HepG2 (cell line): ENCODE measurements around the gene GPR37L1. TPM values are rescaled to one million over a fixed set of nuclear protein-coding genes. Genes with fewer than 3 reads are reported as not detected.
A peak's percentile ranks its signal among the peaks of the same experiment; 100 is the strongest.

Source experiments
- ATAC-seq: fragments of 200-7000 bp; cut with Tn5 transposase; 3 replicates; pipeline ENCODE4 v1.9.1; 2020; ENCODE audit warnings: mild to moderate bottlenecking, moderate library complexity
- BruUV-seq: library from RNA; stranded (reverse); fragments of 400-500 nt; replicated peaks from 2 replicates; lab custom pipeline; 2021; lab: Mats Ljungman, UMichigan
- CTCF ChIA-PET: fragments of 300-600 bp; formaldehyde crosslinking; extraction: SDS; loops from one replicate; lab custom pipeline; 2021; ENCODE audit warnings: low total read pairs, inconsistent platforms, low intra/inter-chr PET ratio; lab: Yijun Ruan, JAX
- POLR2A ChIA-PET: fragments of 350-600 bp; sonication (Branson Sonifier 250); formaldehyde crosslinking; loops from one replicate; lab custom pipeline; 2020; ENCODE audit warnings: antibody characterized with exemption, inconsistent platforms; lab: Yijun Ruan, JAX
- DNase-seq: peaks from one replicate; pipeline ENCODE4 v3.0.0-alpha.2; 2015; ENCODE audit warnings: low spot score
- FAIRE-seq: peaks from 3 replicates; lab custom pipeline; 2011; peaks lifted over from hg19 to GRCh38; lab: Jason Lieb, UNC
- H2AFZ ChIP-seq: one replicate; pipeline ENCODE4 v1.6.1; 2011; ENCODE audit warnings: low read length, inconsistent platforms
- H3K27ac ChIP-seq: fragments of 300-600 bp; 3 replicates; pipeline ENCODE4 v1.8.0; 2011; ENCODE audit warnings: mixed run types, mild to moderate bottlenecking, mixed read lengths, low read length, inconsistent platforms; ENCODE audit not compliant: insufficient read depth; ENCODE audit errors: extremely low read length
- H3K27me3 ChIP-seq, 2 experiments: fragments of 200-600 bp in 1 of 2; 2 replicates in 1 of 2; 3 replicates in 1 of 2; pipeline versions ENCODE4 v1.6.0 to v1.8.0; 2011; ENCODE audit warnings: low read length in 2 of 2, mild to moderate bottlenecking in 2 of 2, moderate library complexity in 2 of 2, inconsistent platforms in 1 of 2; ENCODE audit not compliant: insufficient read depth in 2 of 2, control insufficient read depth in 1 of 2
- H3K36me3 ChIP-seq, 2 experiments: fragments of 200-600 bp in 1 of 2; replicated peaks in 1 of 2; 2 replicates in 1 of 2; 3 replicates in 1 of 2; pipeline versions ENCODE4 v1.5.1 to v1.8.0; 2011; ENCODE audit warnings: low read length in 2 of 2, inconsistent platforms in 1 of 2; ENCODE audit not compliant: insufficient read depth in 2 of 2, control insufficient read depth in 1 of 2
- H3K4me1 ChIP-seq: 2 replicates; pipeline ENCODE4 v1.5.1; 2012; ENCODE audit warnings: low read length, inconsistent platforms; ENCODE audit not compliant: insufficient read depth
- H3K4me2 ChIP-seq: 2 replicates; pipeline ENCODE4 v1.6.0; 2011; ENCODE audit warnings: low read depth, low read length, inconsistent platforms
- H3K4me3 ChIP-seq, 3 experiments: fragments of 200-600 bp in 1 of 3; sonication (generic), shearing (Covaris generic) in 1 of 3; replicated peaks in 1 of 3; 2 replicates each; pipeline ENCODE4 v1.5.1; 2011 to 2016; ENCODE audit warnings: low read length in 3 of 3, inconsistent platforms in 2 of 3, low read depth in 2 of 3, mild to moderate bottlenecking in 2 of 3, control low read depth in 1 of 3, mixed read lengths in 1 of 3; ENCODE audit not compliant: insufficient read depth in 1 of 3
- H3K79me2 ChIP-seq: one replicate; pipeline ENCODE4 v1.6.1; 2011; ENCODE audit warnings: low read length, inconsistent platforms; ENCODE audit not compliant: insufficient read depth
- H3K9ac ChIP-seq: 2 replicates; pipeline ENCODE4 v1.6.0; 2011; ENCODE audit warnings: mild to moderate bottlenecking, low read depth, low read length, inconsistent platforms; ENCODE audit not compliant: insufficient read depth
- H3K9me3 ChIP-seq: 2 replicates; pipeline ENCODE4 v1.5.1; 2012; ENCODE audit warnings: mild to moderate bottlenecking, low read length
- H4K20me1 ChIP-seq: 2 replicates; pipeline ENCODE4 v1.6.0; 2011; ENCODE audit warnings: inconsistent platforms, mild to moderate bottlenecking, low read length, moderate library complexity; ENCODE audit not compliant: insufficient read depth
- SETDB1 ChIP-seq: sonication (generic); formaldehyde crosslinking; IDR thresholded peaks from 2 replicates; pipeline ENCODE4 v1.5.1; 2020; ENCODE audit warnings: missing genetic modification reagents, mild to moderate bottlenecking, borderline replicate concordance
- TCF7 ChIP-seq: sonication (generic); IDR thresholded peaks from 2 replicates; pipeline ENCODE4 v1.6.1; 2016; ENCODE audit warnings: antibody characterized with exemption, low read depth
- ZKSCAN1 ChIP-seq: fragments of 150-350 bp; IDR thresholded peaks from 2 replicates; pipeline ENCODE4 v1.6.1; 2014; ENCODE audit warnings: low read length
- ZNF652 ChIP-seq: IDR thresholded peaks from 2 replicates; pipeline ENCODE4 v1.6.1; 2016; ENCODE audit warnings: low read depth, borderline replicate concordance
- ZNF776 ChIP-seq: sonication (generic); formaldehyde crosslinking; IDR thresholded peaks from 2 replicates; pipeline ENCODE4 v1.4.0; 2020; ENCODE audit warnings: mild to moderate bottlenecking, missing genetic modification reagents
- WGBS: methylation state at CpG from one replicate; pipeline ENCODE4 v1.1.6; 2017; ENCODE audit warnings: low lambda C conversion rate; 5-methylcytosine and 5-hydroxymethylcytosine counted together
- in situ Hi-C: cut with HindIII; loops from 2 replicates; pipeline ENCODE4 v1.10.0; 2017; ENCODE audit warnings: low pct_unique_long_range_greater_than_20kb; ENCODE audit not compliant: extremely low pct_ligation_motif_present
- intact Hi-C: fragments of 100-400 bp; cut with micrococcal nuclease; formaldehyde crosslinking; loops from one replicate; pipeline ENCODE4 v1.10.0; 2022; ENCODE audit not compliant: unreplicated experiment
- polyA plus RNA-seq, 8 experiments: library from polyadenylated mRNA; depleted of rRNA in 3 of 8; stranded (reverse) in 7 of 8; unstranded in 1 of 8; fragments of >200 nt; fragmentation: Illumina TruSeq in 4 of 8; extraction: Trizol in 4 of 8; gene quantifications; 2 replicates each; pipeline versions ENCODE4 v1.2.1 to v1.2.3, GENCODE V29; 2011 to 2016; ENCODE audit warnings: low read depth in 4 of 8, missing spikeins in 1 of 8, mixed read lengths in 1 of 8; ENCODE audit not compliant: insufficient read depth in 1 of 8
- total RNA-seq, 5 experiments: library from RNA; depleted of rRNA; stranded (reverse); fragments of >200 nt; fragmentation: Illumina TruSeq; extraction: Trizol; gene quantifications; 2 replicates each; pipeline ENCODE4 v1.2.3, GENCODE V29; 2016; ENCODE audit warnings: low read depth in 1 of 5

GPR37L1 gene
- total and polyA plus RNA-seq, 2 of the 13 experiments (the other 11 are each of a cell fraction or from before 2014, with no cell fraction given), result 0.13 TPM; not detected in 1

GRCh38 chr1:202113690-202114300, 8.9 kb upstream of the GPR37L1 start:
- FAIRE-seq (no peak), DNase-seq (peak; percentile 54), ATAC-seq (peak; percentile 10; the same call in 1 of the 3 replicates)
- Histone ChIP-seq H3K27me3 (no peaks in the 10 kb centered on the region), H3K4me3 (no peak overlapping the region), H3K27ac (no peak overlapping the region), H3K4me1 (peaks cover 64% of the 10 kb centered on the region), H2AFZ (no peak overlapping the region), H3K9me3 (no peaks in the 10 kb centered on the region), H3K4me2 (peak overlapping the region; percentile 50), H3K36me3 (no peaks in the 10 kb centered on the region), H3K9ac (no peak overlapping the region), H4K20me1 (no peaks in the 10 kb centered on the region), H3K79me2 (no peaks in the 10 kb centered on the region)
- 0% methylated on average over 2 of the region's 2 CpGs for WGBS
- intact Hi-C loops, result loop anchor here (10.0 kb wide), 1 partner anchor 219 kb away; no protein-coding TSS in a partner anchor
- peak; percentile 52 for TF ChIP-seq TCF7
- peak; percentile 85 for TF ChIP-seq ZNF652 (CRISPR knock-in tag)
- no peak for TF ChIP-seq SETDB1
- ChIA-PET POLR2A (interaction anchor here (1.0 to 2.9 kb wide), 6 partner anchors 13 to 107 kb away, joined by 3 to 18 read pairs (median 4); partner anchors contain the start of gene ELF3), CTCF (no interaction called here)
- in situ Hi-C loops, result no loop called here
- BruUV-seq, result no TSS peak

GRCh38 chr1:202116287-202116686, 6.4 kb upstream of the GPR37L1 start:
- no peak overlapping the region for H3K9ac ChIP-seq
- WGBS, result 82% methylated on average over 7 of the region's 8 CpGs
- no peaks in the 10 kb centered on the region for H3K9me3 ChIP-seq
- no peak overlapping the region for H3K4me2 ChIP-seq
- TF ChIP-seq ZNF776 (CRISPR knock-in tag) (no peak), ZKSCAN1 (peak; percentile 27; the same call in 1 of the 2 replicates)
- in situ Hi-C loops (loop anchor here (5.0 kb wide), 1 partner anchor 104 kb away; the partner anchor contains the start of gene ELF3), intact Hi-C loops (loop anchor here (10.0 kb wide), 1 partner anchor 221 kb away; no protein-coding TSS in a partner anchor)
- ChIA-PET CTCF (no interaction called here), POLR2A (interaction anchor here (2.9 kb wide), 1 partner anchor 106 kb away, joined by 18 read pairs; the partner anchor contains the start of gene ELF3)
- peaks cover 0 to 4% of the 10 kb centered on the region in 2 experiments; a peak in 1 of 5 replicates for H3K27me3 ChIP-seq
- H2AFZ ChIP-seq, result no peak overlapping the region
- peaks cover 45% of the 10 kb centered on the region for H3K4me1 ChIP-seq
- FAIRE-seq, result no peak
- H3K79me2 ChIP-seq, result no peaks in the 10 kb centered on the region
- H3K36me3 ChIP-seq, result no peaks in the 10 kb centered on the region
- no peak for DNase-seq
- ATAC-seq, result no peak
- no peak overlapping the region for H3K4me3 ChIP-seq
- no TSS peak for BruUV-seq
- no peaks in the 10 kb centered on the region for H4K20me1 ChIP-seq
- no peak overlapping the region for H3K27ac ChIP-seq
